ENCODE measurements around the gene ELMO1.

DNA sequence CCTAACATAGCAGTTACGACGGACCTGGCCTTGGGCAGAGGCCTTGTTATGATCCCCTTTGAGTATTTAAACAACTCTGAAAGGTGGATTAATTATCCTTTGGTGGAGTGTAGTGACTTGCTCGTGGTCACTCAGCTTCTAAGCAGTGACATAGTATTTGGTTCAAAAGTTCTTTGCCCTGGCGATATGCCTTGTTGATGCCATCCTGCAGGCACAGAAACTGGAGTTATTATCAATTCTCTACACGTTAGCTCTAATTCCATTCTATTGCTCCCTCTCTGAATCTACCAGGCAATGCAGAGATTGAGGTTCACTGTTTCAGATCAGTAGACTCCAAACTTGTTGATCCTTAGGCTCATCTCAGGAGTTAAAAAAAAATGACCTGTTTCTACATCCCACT, 32.5 kb upstream of the ELMO1 start:
- TF ChIP-seq POLR2A (IDR thresholded peaks at IDR 0.05) = no peak
- TF ChIP-seq, protein P1, sequence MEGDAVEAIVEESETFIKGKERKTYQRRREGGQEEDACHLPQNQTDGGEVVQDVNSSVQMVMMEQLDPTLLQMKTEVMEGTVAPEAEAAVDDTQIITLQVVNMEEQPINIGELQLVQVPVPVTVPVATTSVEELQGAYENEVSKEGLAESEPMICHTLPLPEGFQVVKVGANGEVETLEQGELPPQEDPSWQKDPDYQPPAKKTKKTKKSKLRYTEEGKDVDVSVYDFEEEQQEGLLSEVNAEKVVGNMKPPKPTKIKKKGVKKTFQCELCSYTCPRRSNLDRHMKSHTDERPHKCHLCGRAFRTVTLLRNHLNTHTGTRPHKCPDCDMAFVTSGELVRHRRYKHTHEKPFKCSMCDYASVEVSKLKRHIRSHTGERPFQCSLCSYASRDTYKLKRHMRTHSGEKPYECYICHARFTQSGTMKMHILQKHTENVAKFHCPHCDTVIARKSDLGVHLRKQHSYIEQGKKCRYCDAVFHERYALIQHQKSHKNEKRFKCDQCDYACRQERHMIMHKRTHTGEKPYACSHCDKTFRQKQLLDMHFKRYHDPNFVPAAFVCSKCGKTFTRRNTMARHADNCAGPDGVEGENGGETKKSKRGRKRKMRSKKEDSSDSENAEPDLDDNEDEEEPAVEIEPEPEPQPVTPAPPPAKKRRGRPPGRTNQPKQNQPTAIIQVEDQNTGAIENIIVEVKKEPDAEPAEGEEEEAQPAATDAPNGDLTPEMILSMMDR (IDR thresholded peaks at IDR 0.05) = no peak

Measured in heart left ventricle (tissue), 13 donors.